Fibroblast of the conjunctiva (primary cell): ENCODE data around the gene TMEM191C.
"Not testable (repeated sequence)": the region's sequence is repeated elsewhere in the genome, so short reads cannot be mapped to it uniquely, and the experiment has no call there.

Experiments
- DNase-seq: peaks from one replicate; pipeline ENCODE4 v3.0.0-alpha.2; 2010; ENCODE audit warnings: low read depth

The TMEM191C gene

GRCh38 chr22:21473664-21474063 is 6.5 kb downstream of the TMEM191C start:
- not testable (repeated sequence) for DNase-seq

- DNase-seq: not testable (repeated sequence)
These were observed 16.9 kb downstream of the TMEM191C start for GRCh38 chr22:21484039-21484438.

GRCh38 chr22:21487723-21488122 is 20.5 kb downstream of the TMEM191C start:
- DNase-seq: not testable (repeated sequence)

GRCh38 chr22:21489149-21489680 is 22.0 kb downstream of the TMEM191C start:
- not testable (repeated sequence) for DNase-seq

GRCh38 chr22:21490556-21490955 is 23.4 kb downstream of the TMEM191C start:
- not testable (repeated sequence) for DNase-seq

- DNase-seq: not testable (repeated sequence)
These were observed 25.1 kb downstream of the TMEM191C start for GRCh38 chr22:21492271-21492670.

- DNase-seq: not testable (repeated sequence)
These were observed 26.9 kb downstream of the TMEM191C start for GRCh38 chr22:21493789-21494782.

- not testable (repeated sequence) for DNase-seq
These were observed 30.8 kb downstream of the TMEM191C start for GRCh38 chr22:21497984-21498383.

- DNase-seq: not testable (repeated sequence)
These were observed 31.3 kb downstream of the TMEM191C start for GRCh38 chr22:21498489-21498888.

GRCh38 chr22:21499623-21500506 is 32.7 kb downstream of the TMEM191C start:
- not testable (repeated sequence) for DNase-seq

GRCh38 chr22:21510397-21510796 is 43.2 kb downstream of the TMEM191C start:
- not testable (repeated sequence) for DNase-seq

- DNase-seq: not testable (repeated sequence)
These were observed 44.8 kb downstream of the TMEM191C start for GRCh38 chr22:21512022-21512421.

- not testable (repeated sequence) for DNase-seq
These were observed 46.9 kb downstream of the TMEM191C start for GRCh38 chr22:21514117-21514516.

GRCh38 chr22:21515234-21515633 is 48.0 kb downstream of the TMEM191C start:
- DNase-seq: not testable (repeated sequence)

GRCh38 chr22:21516522-21516921 is 49.3 kb downstream of the TMEM191C start:
- DNase-seq: not testable (repeated sequence)

- not testable (repeated sequence) for DNase-seq
These were observed 50.0 kb downstream of the TMEM191C start for GRCh38 chr22:21516970-21517764.
